Measurements from ENCODE around the gene BTBD9. TPM values are rescaled to one million over a fixed set of nuclear protein-coding genes. Genes with fewer than 3 reads are reported as not detected.

BTBD9 gene
- total RNA-seq, 1 experiment from 2014 or later, result 8.9 TPM

DNA sequence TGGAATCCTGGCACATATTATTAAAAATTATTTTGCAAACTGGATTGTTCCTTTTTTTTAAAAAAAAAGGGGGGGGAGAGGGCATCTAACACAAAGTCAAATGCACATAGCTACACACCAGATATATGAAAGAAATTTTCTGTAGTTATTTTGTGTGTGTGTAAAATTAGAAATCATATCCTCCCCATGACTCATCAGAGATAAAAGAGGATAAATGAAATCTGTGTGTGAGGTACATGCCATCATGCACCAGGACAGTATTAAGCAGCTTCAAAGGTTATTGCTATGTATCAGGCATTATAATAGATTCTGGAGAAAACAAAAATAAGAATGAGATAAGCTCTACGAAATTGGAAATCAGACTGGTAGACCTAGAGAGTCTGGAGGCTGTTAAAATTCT, 5.2 kb downstream of the BTBD9 start:
- Histone ChIP-seq H4K5ac (ENCODE audit: insufficient read length, low read depth, low read length) (no peak overlapping the region), H3T11ph (ENCODE audit: low read length) (no peak overlapping the region), H3K4ac (ENCODE audit: low read depth, low read length) (no peak overlapping the region), H4K20me1 (ENCODE audit: control insufficient read depth, insufficient read depth, insufficient read length) (no peaks in the 10 kb centered on the region), H4K8ac (replicated peaks; ENCODE audit: insufficient read length, low read depth, low read length) (no peak overlapping the region), H3K4me1 (ENCODE audit: insufficient read depth, low read length) (no peaks in the 10 kb centered on the region; the same call in 1 of the 2 replicates), H3K18ac (ENCODE audit: insufficient read length, low read depth, low read length) (no peak overlapping the region), H3K4me2 (ENCODE audit: insufficient read depth, insufficient read length, low read length) (no peak overlapping the region), H2BK20ac (ENCODE audit: low read depth, low read length, poor library complexity, severe bottlenecking) (no peak overlapping the region), H3K23ac (ENCODE audit: insufficient read length, low read depth, low read length) (no peak overlapping the region), H2BK5ac (ENCODE audit: insufficient read length, low read length) (no peak overlapping the region), H3K56ac (ENCODE audit: insufficient read length, low read depth, low read length) (no peak overlapping the region), H2BK15ac (ENCODE audit: low read depth, low read length) (no peak overlapping the region), H4K91ac (ENCODE audit: insufficient read length, low read depth, low read length) (no peak overlapping the region), H3K79me1 (ENCODE audit: insufficient read depth, low read depth, low read length, poor library complexity, severe bottlenecking) (peaks cover 2% of the 10 kb centered on the region), H3K9me3 (ENCODE audit: control insufficient read depth, low read depth, low read length) (no peaks in the 10 kb centered on the region), H3K27me3 (ENCODE audit: insufficient read depth, low read length) (no peaks in the 10 kb centered on the region; the same call in 1 of the 2 replicates), H3K14ac (ENCODE audit: insufficient read depth, low read length) (no peak overlapping the region), H3K9ac (ENCODE audit: extremely low read depth, insufficient read length, low read length) (no peak overlapping the region), H2BK12ac (ENCODE audit: insufficient read length, low read depth, low read length) (no peak overlapping the region), H3K23me2 (ENCODE audit: insufficient read length, low read depth, low read length, poor library complexity, severe bottlenecking) (no peaks in the 10 kb centered on the region), H3K27ac (ENCODE audit: insufficient read length, low read depth, low read length) (no peak overlapping the region), H2AK5ac (ENCODE audit: insufficient read length, low read length) (no peak overlapping the region), H3K79me2 (ENCODE audit: insufficient read depth, low read length) (no peaks in the 10 kb centered on the region; the same call in 1 of the 2 replicates), H2AFZ (ENCODE audit: low read length) (no peak overlapping the region), H2BK120ac (ENCODE audit: low read depth, low read length, poor library complexity, severe bottlenecking) (no peak overlapping the region)
- no peaks in the 10 kb centered on the region for H3K9me3 Mint-ChIP-seq
- no CpG with 5 or more reads among the region's 1 CpG for WGBS (ENCODE audit: extremely low coverage, insufficient read length, low lambda C conversion rate)
- no peaks in the 10 kb centered on the region for H3K36me3 Mint-ChIP-seq (ENCODE audit: insufficient read depth in 1 of 3, low read depth in 3 of 3)
- no peak for DNase-seq
- TF ChIP-seq, protein P1, sequence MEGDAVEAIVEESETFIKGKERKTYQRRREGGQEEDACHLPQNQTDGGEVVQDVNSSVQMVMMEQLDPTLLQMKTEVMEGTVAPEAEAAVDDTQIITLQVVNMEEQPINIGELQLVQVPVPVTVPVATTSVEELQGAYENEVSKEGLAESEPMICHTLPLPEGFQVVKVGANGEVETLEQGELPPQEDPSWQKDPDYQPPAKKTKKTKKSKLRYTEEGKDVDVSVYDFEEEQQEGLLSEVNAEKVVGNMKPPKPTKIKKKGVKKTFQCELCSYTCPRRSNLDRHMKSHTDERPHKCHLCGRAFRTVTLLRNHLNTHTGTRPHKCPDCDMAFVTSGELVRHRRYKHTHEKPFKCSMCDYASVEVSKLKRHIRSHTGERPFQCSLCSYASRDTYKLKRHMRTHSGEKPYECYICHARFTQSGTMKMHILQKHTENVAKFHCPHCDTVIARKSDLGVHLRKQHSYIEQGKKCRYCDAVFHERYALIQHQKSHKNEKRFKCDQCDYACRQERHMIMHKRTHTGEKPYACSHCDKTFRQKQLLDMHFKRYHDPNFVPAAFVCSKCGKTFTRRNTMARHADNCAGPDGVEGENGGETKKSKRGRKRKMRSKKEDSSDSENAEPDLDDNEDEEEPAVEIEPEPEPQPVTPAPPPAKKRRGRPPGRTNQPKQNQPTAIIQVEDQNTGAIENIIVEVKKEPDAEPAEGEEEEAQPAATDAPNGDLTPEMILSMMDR (conservative IDR thresholded peaks at IDR 0.05), result no peak
- H3K27me3 Mint-ChIP-seq (ENCODE audit: low read depth), result peaks cover 5% of the 10 kb centered on the region
- H3K27ac Mint-ChIP-seq, result no peak overlapping the region
- peaks cover 5 to 6% of the 10 kb centered on the region in 2 experiments for H3K4me1 Mint-ChIP-seq
- H3K4me3 Mint-ChIP-seq, result no peak overlapping the region

All from H9 (cell line).